ENCODE data around the gene NACA2. TPM values are rescaled to one million over a fixed set of nuclear protein-coding genes. Genes with fewer than 3 reads are reported as not detected.

The NACA2 gene
- total RNA-seq, 1 donor: not detected

DNA sequence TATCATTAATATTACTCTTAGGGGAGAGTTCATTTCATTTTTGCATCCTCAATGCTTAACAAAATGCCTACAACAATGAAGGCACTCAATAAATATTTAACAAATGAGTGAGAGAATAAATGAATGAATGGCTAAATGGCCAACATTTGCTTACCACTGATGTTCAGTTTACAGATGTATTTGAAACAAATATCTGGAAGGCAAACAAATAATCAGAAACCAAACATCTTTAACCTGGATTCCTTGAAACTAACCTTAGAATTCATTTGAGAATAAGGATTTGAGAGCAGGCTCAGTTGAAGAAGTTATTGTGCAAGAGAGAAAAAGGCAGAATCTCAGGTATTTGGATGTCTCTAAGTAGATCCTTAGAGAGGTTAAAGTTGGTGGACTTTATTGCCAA lies 8.4 kb downstream of the NACA2 start:
- H3K4me3 ChIP-seq (ENCODE audit: low read depth, low read length): no peak overlapping the region
- DNase-seq (ENCODE audit: low read depth): no peak
- TF ChIP-seq, protein P1, sequence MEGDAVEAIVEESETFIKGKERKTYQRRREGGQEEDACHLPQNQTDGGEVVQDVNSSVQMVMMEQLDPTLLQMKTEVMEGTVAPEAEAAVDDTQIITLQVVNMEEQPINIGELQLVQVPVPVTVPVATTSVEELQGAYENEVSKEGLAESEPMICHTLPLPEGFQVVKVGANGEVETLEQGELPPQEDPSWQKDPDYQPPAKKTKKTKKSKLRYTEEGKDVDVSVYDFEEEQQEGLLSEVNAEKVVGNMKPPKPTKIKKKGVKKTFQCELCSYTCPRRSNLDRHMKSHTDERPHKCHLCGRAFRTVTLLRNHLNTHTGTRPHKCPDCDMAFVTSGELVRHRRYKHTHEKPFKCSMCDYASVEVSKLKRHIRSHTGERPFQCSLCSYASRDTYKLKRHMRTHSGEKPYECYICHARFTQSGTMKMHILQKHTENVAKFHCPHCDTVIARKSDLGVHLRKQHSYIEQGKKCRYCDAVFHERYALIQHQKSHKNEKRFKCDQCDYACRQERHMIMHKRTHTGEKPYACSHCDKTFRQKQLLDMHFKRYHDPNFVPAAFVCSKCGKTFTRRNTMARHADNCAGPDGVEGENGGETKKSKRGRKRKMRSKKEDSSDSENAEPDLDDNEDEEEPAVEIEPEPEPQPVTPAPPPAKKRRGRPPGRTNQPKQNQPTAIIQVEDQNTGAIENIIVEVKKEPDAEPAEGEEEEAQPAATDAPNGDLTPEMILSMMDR (IDR thresholded peaks at IDR 0.05; ENCODE audit: insufficient read depth, low read length): no peak

DNA sequence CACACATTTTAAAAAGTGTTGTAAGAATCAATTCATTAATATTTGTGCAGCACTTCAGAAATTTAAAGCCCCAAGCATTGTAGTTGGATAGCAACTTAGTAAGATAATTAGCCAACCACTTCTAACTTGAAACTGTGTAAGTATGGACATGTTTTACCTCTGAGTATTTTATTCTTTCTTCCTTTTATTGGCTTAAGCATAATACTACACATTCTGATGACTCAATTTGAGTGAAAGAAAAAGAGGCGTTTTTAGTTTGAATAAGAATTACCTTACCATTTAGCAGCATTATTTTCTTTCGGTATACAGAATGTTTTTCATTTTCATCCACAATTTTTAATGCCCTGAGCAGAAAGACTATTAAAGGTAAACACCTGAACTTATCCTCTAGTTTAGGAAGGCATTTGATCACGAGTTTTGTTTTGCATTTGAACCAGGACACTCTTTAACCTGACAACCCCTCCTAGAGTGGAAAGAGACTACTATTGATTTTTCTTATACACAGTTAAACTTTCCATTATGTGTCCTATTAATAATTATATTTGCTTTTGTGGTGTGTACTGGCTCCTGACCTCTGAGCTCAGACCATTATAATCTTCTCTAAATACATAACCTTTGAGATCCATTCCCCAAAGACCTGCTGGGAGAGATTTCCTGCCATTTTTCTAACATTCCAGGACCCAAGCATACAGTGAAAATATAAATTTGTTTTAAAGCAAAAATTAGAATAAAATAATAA lies 9.2 kb downstream of the NACA2 start:
- TF ChIP-seq, protein P1 (IDR thresholded peaks at IDR 0.05; ENCODE audit: insufficient read depth, low read length): no peak
- DNase-seq (ENCODE audit: low read depth): no peak
- no peak overlapping the region for H3K4me3 ChIP-seq (ENCODE audit: low read depth, low read length)

DNA sequence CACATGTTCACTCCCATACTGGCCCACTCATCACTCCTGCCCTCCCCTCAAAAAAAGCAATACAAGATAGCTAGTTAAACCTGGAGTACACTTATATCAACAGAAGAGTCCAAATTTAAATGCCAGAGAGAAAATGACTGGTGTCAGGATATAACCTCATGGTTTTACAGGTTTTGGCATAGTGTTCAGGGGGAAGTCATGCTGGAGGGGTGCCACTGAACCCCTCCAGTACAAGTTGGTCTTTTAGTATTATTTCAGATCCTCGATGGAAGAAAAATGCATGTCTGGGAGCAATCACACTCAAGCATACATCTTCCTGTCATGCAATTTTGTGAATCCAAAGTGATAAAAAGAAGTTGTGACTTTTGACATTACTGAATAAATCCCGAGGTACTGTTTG lies 10.5 kb downstream of the NACA2 start:
- no peak for DNase-seq (ENCODE audit: low read depth)
- H3K4me3 ChIP-seq (ENCODE audit: low read depth, low read length): no peak overlapping the region
- TF ChIP-seq, protein P1 (IDR thresholded peaks at IDR 0.05; ENCODE audit: insufficient read depth, low read length): no peak

DNA sequence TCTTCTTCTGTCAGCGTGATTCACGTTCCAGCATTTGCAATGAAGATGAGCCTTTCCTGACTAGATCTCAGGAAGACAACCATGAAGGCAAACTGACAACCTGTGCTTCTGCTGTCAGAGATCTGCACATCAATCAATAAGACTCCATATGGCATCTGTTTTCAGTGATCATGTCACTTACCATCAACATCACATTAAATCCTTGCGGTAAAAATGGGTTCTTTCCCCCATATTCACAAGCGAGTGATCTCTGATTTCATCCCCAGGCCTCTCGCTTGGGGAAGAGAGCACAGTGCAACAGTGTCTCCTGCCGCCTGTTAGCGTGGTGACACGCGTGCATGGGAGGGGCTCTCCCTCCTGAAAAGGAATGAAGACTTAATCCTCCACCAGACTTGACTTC lies 11.1 kb downstream of the NACA2 start:
- H3K4me3 ChIP-seq (ENCODE audit: low read depth, low read length): no peak overlapping the region
- DNase-seq (ENCODE audit: low read depth): no peak
- TF ChIP-seq, protein P1 (IDR thresholded peaks at IDR 0.05; ENCODE audit: insufficient read depth, low read length): no peak

DNA sequence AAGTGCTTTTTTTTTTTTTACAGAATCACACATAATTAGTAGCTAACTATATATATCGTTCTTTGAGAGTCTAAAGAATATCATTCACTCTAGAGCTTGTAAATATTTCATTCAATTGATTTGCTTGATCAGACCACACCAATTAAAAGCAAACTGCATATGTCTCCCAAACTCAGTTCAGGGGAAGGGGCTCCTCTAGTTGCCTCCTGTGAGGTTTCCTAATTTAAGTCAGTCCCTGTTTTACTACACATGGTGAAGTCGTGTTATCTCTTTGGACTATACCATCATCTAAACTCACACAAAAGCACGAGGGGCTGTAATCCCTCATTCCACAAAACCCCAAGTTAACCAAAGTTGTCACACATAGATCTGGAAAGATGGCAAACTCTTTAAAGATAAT lies 11.7 kb downstream of the NACA2 start:
- TF ChIP-seq, protein P1 (IDR thresholded peaks at IDR 0.05; ENCODE audit: insufficient read depth, low read length): no peak
- no peak overlapping the region for H3K4me3 ChIP-seq (ENCODE audit: low read depth, low read length)
- DNase-seq (ENCODE audit: low read depth): no peak

DNA sequence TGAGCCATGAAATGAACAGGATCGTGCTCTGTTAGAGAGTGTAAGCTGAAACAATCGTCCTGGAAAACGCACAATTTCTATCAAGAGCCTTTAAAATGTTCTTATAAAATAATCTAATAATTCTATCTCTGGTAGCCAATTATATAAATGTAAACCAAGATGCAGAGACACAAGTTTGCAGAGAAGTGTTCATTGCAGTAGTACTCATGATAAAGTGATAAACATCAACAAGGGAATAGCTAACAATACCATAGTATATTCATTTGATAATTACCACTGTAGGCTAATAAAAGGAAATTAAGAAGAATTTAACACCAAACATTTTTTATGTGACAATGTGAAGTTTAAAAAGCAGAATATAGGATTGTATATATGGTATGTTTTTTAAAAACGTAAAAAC lies 12.4 kb downstream of the NACA2 start:
- TF ChIP-seq, protein P1 (IDR thresholded peaks at IDR 0.05; ENCODE audit: insufficient read depth, low read length): no peak
- no peak overlapping the region for H3K4me3 ChIP-seq (ENCODE audit: low read depth, low read length)

DNA sequence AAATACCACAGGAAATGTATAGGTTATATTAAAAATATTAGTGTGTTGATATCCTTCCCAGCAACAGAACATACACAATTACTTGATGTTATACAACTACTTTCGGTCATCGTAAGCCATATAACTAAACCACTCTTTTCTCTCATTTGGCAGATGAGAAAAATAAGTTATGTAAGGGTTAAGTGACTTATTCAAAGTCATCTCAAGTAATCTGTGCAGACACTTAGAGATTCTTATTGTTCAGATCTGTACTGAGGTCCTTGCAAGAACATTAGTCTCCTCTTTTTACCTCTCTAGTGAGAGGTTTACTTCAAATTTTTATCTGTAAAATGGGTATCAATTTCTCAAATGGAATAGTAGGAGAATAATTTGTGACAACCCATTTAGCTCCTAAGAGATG lies 15.0 kb downstream of the NACA2 start:
- no peak for DNase-seq (ENCODE audit: low read depth)
- TF ChIP-seq, protein P1 (IDR thresholded peaks at IDR 0.05; ENCODE audit: insufficient read depth, low read length): no peak

More for the DNA sequence above, 12.4 kb downstream of the NACA2 start:
- no peak for DNase-seq (ENCODE audit: low read depth)

More for the DNA sequence above, 15.0 kb downstream of the NACA2 start:
- H3K4me3 ChIP-seq (ENCODE audit: low read depth, low read length): no peak overlapping the region
